HL-60 (cell line): ENCODE results near the gene ZNF19.

ENCODE experiments used
- POLR2AphosphoS5 ChIP-seq: IDR thresholded peaks from 2 replicates; pipeline ENCODE4 v1.6.1; 2012; ENCODE audit warnings: low read depth
- SPI1 ChIP-seq: IDR thresholded peaks from 2 replicates; pipeline ENCODE4 v1.6.1; 2012; ENCODE audit warnings: low read depth, mild to moderate bottlenecking, borderline replicate concordance
- TF ChIP-seq, protein P1 (sequence below): IDR thresholded peaks from one replicate; pipeline ENCODE4 v1.5.1; 2011; ENCODE audit warnings: low read length, control low read depth, inconsistent platforms; ENCODE audit not compliant: insufficient read depth

DNA sequence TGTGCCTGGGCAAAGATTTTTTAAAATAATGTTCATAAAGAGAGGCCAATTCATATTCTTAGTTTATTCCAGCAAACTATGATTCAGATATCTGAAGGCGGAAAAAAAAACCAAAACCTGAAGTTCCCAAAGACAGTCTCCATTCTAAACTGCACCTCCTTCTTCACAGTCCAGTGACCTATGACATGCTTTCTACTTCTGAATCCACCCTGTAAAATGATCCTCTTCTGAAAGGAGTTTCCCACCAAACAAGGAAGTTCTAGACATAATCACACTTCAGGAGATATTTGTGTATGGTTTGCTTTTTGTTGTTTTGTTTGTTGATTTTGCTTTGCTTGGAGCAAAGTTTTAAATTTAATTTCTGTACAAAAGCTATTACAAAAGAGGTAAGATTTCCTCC, 24.2 kb upstream of the ZNF19 start:
- TF ChIP-seq, protein P1, sequence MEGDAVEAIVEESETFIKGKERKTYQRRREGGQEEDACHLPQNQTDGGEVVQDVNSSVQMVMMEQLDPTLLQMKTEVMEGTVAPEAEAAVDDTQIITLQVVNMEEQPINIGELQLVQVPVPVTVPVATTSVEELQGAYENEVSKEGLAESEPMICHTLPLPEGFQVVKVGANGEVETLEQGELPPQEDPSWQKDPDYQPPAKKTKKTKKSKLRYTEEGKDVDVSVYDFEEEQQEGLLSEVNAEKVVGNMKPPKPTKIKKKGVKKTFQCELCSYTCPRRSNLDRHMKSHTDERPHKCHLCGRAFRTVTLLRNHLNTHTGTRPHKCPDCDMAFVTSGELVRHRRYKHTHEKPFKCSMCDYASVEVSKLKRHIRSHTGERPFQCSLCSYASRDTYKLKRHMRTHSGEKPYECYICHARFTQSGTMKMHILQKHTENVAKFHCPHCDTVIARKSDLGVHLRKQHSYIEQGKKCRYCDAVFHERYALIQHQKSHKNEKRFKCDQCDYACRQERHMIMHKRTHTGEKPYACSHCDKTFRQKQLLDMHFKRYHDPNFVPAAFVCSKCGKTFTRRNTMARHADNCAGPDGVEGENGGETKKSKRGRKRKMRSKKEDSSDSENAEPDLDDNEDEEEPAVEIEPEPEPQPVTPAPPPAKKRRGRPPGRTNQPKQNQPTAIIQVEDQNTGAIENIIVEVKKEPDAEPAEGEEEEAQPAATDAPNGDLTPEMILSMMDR = no peak
- no peak for TF ChIP-seq POLR2AphosphoS5
- no peak for TF ChIP-seq SPI1
